Measurements from ENCODE around the gene EXTL2.
A peak's percentile ranks its signal among the peaks of the same experiment; 100 is the strongest.
"Not testable (repeated sequence)": the region's sequence is repeated elsewhere in the genome, so short reads cannot be mapped to it uniquely, and the experiment has no call there.

Gene EXTL2

DNA sequence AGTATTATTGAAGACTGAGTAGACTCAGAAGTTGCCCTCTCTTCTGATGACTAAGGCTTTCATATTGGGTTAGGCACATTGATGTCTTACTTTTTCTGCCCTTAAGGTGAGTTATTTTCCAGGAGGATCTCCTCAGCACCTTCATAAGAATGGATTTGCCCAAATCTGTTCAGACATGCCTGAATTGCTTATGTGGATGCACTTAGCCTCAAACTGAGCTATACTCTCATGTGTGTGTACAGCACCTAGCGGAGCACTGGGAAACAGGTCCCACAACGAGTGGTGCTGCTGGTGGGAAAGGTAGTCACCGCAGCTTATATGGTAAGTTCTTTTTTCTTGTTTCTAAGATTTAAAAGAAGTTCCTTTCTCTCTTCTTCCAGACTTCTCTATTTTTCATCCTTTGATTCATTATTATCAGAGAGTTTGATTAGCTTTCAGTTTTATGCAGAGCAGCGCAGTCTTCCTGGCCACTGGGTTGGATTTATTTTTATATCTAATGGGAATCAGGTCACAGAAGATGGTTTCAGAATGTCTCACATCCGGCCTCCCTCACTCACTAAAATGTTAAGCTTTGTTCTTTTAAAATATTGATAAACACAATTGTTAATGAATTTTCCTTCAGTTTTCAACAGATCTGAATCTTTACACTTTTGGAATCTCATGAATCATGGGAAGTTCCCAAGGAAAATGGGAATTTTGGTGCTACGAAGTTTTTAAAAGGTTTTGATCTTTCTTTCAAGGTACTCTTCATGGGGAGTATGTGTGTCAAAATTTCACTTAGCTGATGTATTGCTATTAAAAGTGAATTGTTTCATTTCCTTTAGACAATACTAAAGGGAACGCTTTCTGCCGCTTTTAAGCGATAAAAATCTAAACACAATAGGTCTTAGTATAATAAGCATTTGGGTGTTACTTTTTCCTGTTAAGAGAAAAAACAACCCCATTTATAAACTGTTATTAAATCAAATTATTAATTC lies 58.5 kb downstream of the EXTL2 start:
- H3K9me3 ChIP-seq (replicated peaks; ENCODE audit: insufficient read depth, low read length), result no peaks in the 10 kb centered on the region
- no peaks in the 10 kb centered on the region for H3K36me3 ChIP-seq (replicated peaks; ENCODE audit: insufficient read depth, low read length)
- no peak overlapping the region for H3K9ac ChIP-seq (ENCODE audit: low read length)
- no peak overlapping the region for H3K4me3 ChIP-seq (ENCODE audit: low read length)
- TF ChIP-seq, protein P1, sequence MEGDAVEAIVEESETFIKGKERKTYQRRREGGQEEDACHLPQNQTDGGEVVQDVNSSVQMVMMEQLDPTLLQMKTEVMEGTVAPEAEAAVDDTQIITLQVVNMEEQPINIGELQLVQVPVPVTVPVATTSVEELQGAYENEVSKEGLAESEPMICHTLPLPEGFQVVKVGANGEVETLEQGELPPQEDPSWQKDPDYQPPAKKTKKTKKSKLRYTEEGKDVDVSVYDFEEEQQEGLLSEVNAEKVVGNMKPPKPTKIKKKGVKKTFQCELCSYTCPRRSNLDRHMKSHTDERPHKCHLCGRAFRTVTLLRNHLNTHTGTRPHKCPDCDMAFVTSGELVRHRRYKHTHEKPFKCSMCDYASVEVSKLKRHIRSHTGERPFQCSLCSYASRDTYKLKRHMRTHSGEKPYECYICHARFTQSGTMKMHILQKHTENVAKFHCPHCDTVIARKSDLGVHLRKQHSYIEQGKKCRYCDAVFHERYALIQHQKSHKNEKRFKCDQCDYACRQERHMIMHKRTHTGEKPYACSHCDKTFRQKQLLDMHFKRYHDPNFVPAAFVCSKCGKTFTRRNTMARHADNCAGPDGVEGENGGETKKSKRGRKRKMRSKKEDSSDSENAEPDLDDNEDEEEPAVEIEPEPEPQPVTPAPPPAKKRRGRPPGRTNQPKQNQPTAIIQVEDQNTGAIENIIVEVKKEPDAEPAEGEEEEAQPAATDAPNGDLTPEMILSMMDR (IDR thresholded peaks at IDR 0.05; ENCODE audit: low read length), result no peak
- TF ChIP-seq EZH2phosphoT487 (IDR thresholded peaks at IDR 0.05; ENCODE audit: low read length) (no peak), EZH2 (optimal IDR thresholded peaks at IDR 0.05; ENCODE audit: low read depth, low read length) (no peak)
- no peak overlapping the region for H3K4me2 ChIP-seq (ENCODE audit: low read depth, low read length)
- H2AFZ ChIP-seq (ENCODE audit: low read length), result no peak overlapping the region
- no peaks in the 10 kb centered on the region for H3K79me2 ChIP-seq (ENCODE audit: low read length)
- H3F3A ChIP-seq (ENCODE audit: insufficient read depth, low read length), result no peaks in the 10 kb centered on the region
- H4K20me1 ChIP-seq (ENCODE audit: insufficient read depth, low read length), result no peaks in the 10 kb centered on the region
- no peaks in the 10 kb centered on the region for H3K27me3 ChIP-seq (replicated peaks; ENCODE audit: insufficient read depth, low read length)
- H3K9me2 ChIP-seq (replicated peaks; ENCODE audit: insufficient read depth, low read length), result no peaks in the 10 kb centered on the region
- no peak for DNase-seq
- H3K27ac ChIP-seq (ENCODE audit: low read length), result no peak overlapping the region
- H3K4me1 ChIP-seq (ENCODE audit: low read length), result no peaks in the 10 kb centered on the region

DNA sequence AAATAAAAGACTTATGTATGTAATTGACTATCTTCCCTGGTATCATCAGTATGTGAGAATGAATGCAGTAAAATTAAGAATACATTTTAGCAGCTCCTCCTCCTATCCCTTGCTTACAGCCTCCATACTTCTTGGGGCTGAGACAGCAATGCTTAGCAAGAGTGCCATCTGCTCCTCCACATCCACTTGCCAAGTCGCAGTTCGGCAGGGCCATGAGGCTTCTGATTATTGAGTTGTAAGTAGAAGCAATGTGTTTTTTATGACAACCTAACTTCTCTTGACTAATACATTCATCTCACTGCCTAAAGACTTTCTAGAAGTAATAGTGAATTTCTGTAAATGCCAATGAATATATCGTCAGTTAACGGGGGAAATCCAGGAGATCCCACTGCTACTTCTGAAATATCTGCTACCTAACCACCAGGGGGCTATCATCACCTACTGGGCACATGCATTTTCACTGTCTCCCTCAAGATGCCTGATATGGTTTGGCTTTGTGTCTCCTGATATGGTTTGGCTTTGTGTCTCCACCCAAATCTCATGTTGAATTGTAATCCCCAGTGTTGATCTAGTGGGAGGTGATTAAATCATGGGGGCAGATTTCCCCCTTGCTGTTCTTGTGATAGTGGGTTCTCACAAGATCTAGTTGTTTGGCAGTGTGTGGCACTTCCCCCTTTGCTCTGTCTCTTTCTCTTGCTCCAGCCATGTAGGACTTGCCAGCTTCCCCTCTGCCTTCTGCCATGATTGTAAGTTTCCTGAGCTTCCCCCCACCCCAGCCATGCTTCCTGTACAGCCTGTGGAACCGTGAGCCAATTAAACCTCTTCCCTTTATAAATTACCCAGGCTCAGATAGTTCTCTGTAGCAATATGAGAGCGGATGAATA lies 59.6 kb downstream of the EXTL2 start:
- DNase-seq, result no peak
- no peak overlapping the region for H3K4me3 ChIP-seq (ENCODE audit: low read length)

DNA sequence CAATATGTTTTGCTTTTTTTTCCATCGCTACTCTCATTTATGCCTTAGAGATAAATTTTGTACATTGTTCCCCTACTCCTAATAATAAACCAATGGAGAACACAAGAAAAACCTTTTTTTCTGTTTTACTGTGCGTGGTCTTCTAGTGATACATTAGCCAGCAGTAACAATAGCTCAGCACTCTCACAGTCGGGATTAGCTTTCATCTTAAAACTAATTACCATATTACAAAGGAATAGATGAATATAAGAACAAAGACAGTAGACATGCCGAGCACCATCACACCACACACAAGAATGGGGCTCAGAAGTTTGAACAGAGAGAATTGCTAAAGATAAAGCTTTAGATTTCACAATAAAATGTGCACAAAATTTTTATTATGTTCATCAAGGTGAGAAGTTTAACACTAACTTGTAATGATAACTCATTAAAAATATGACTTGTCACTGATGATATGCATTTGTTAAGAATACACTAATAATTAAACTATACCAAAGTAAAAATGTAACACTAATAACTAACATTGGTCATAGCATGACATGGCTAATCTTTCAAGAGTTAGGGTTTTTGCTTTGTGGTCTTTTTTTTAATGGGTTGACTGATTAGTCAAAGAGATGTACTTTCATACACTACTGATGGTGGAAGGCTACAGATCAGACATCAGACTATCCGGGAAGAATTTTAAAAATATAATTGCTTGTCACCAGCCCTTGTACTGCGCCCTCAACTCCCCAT lies 61.8 kb downstream of the EXTL2 start:
- no peak overlapping the region for H3K27ac ChIP-seq (ENCODE audit: low read length)
- no peaks in the 10 kb centered on the region for H3K4me1 ChIP-seq (ENCODE audit: low read length)
- TF ChIP-seq EZH2phosphoT487 (IDR thresholded peaks at IDR 0.05; ENCODE audit: low read length) (no peak), EZH2 (optimal IDR thresholded peaks at IDR 0.05; ENCODE audit: low read depth, low read length) (no peak)
- TF ChIP-seq, protein P1 (IDR thresholded peaks at IDR 0.05; ENCODE audit: low read length), result no peak
- H3K9ac ChIP-seq (ENCODE audit: low read length), result no peak overlapping the region
- H3K79me2 ChIP-seq (ENCODE audit: low read length), result no peaks in the 10 kb centered on the region
- no peak for DNase-seq
- H3K4me2 ChIP-seq (ENCODE audit: low read depth, low read length), result no peak overlapping the region
- no peaks in the 10 kb centered on the region for H3K36me3 ChIP-seq (replicated peaks; ENCODE audit: insufficient read depth, low read length)
- H3K9me2 ChIP-seq (replicated peaks; ENCODE audit: insufficient read depth, low read length), result no peaks in the 10 kb centered on the region
- no peaks in the 10 kb centered on the region for H3F3A ChIP-seq (ENCODE audit: insufficient read depth, low read length)
- no peak overlapping the region for H3K4me3 ChIP-seq (ENCODE audit: low read length)
- H3K9me3 ChIP-seq (replicated peaks; ENCODE audit: insufficient read depth, low read length), result no peaks in the 10 kb centered on the region
- no peaks in the 10 kb centered on the region for H4K20me1 ChIP-seq (ENCODE audit: insufficient read depth, low read length)
- H2AFZ ChIP-seq (ENCODE audit: low read length), result no peak overlapping the region
- H3K27me3 ChIP-seq (replicated peaks; ENCODE audit: insufficient read depth, low read length), result no peaks in the 10 kb centered on the region

More for the DNA sequence above, 59.6 kb downstream of the EXTL2 start:
- Histone ChIP-seq H2AFZ (ENCODE audit: low read length) (no peak overlapping the region), H3F3A (ENCODE audit: insufficient read depth, low read length) (no peaks in the 10 kb centered on the region), H3K9ac (ENCODE audit: low read length) (no peak overlapping the region), H3K4me2 (ENCODE audit: low read depth, low read length) (no peak overlapping the region), H3K27me3 (replicated peaks; ENCODE audit: insufficient read depth, low read length) (no peaks in the 10 kb centered on the region), H3K9me3 (replicated peaks; ENCODE audit: insufficient read depth, low read length) (no peaks in the 10 kb centered on the region), H3K27ac (ENCODE audit: low read length) (no peak overlapping the region), H3K36me3 (replicated peaks; ENCODE audit: insufficient read depth, low read length) (no peaks in the 10 kb centered on the region), H4K20me1 (ENCODE audit: insufficient read depth, low read length) (no peaks in the 10 kb centered on the region), H3K79me2 (ENCODE audit: low read length) (no peaks in the 10 kb centered on the region), H3K4me1 (ENCODE audit: low read length) (no peaks in the 10 kb centered on the region), H3K9me2 (replicated peaks; ENCODE audit: insufficient read depth, low read length) (no peaks in the 10 kb centered on the region)
- TF ChIP-seq, protein P1 (IDR thresholded peaks at IDR 0.05; ENCODE audit: low read length), result peak; percentile 21; the same call in 1 of the 2 replicates
- TF ChIP-seq EZH2 (optimal IDR thresholded peaks at IDR 0.05; ENCODE audit: low read depth, low read length) (no peak), EZH2phosphoT487 (IDR thresholded peaks at IDR 0.05; ENCODE audit: low read length) (no peak)

DNA sequence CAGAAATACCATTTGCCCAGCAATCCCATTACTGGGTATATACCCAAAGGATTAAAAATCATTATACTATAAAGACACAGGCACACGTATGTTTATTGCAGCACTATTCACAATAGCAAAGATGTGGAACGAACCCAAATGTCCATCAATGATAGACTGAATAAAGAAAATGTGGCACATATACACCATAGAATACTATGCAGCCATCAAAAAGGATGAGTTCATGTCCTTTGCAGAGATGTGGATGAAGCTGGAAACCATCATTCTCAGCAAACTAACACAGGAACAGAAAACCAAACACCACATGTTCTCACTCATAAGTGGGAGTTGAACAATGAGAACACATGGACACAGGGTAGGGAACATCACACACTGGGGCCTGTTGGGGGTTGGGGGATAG lies 69.0 kb downstream of the EXTL2 start:
- not testable (repeated sequence) for H3F3A ChIP-seq (ENCODE audit: insufficient read depth, low read length); DNase-seq; H3K27me3 ChIP-seq (replicated peaks; ENCODE audit: insufficient read depth, low read length); H3K36me3 ChIP-seq (replicated peaks; ENCODE audit: insufficient read depth, low read length); H3K27ac ChIP-seq (ENCODE audit: low read length); H3K4me2 ChIP-seq (ENCODE audit: low read depth, low read length); H3K9me3 ChIP-seq (replicated peaks; ENCODE audit: insufficient read depth, low read length); H3K79me2 ChIP-seq (ENCODE audit: low read length); H4K20me1 ChIP-seq (ENCODE audit: insufficient read depth, low read length); H3K9me2 ChIP-seq (replicated peaks; ENCODE audit: insufficient read depth, low read length); H3K9ac ChIP-seq (ENCODE audit: low read length); H3K4me3 ChIP-seq (ENCODE audit: low read length); H3K4me1 ChIP-seq (ENCODE audit: low read length); H2AFZ ChIP-seq (ENCODE audit: low read length)
